Keratinocyte (primary cell): ENCODE results near the gene SPG11. TPM values are rescaled to one million over a fixed set of nuclear protein-coding genes. Genes with fewer than 3 reads are reported as not detected.

Experiments
- DNase-seq: peaks from one replicate; pipeline ENCODE4 v3.0.0-alpha.2; 2011; ENCODE audit warnings: low read depth, missing footprints, low spot score
- FAIRE-seq: peaks from 2 replicates; lab custom pipeline; 2011; peaks lifted over from hg19 to GRCh38; lab: Jason Lieb, UNC
- H2AFZ ChIP-seq: 2 replicates; pipeline ENCODE4 v1.6.0; 2012; ENCODE audit warnings: low read length, control low read depth, inconsistent platforms; ENCODE audit not compliant: control insufficient read depth
- H3K27ac ChIP-seq: 2 replicates; pipeline ENCODE4 v1.5.1; 2011; ENCODE audit warnings: low read length; ENCODE audit not compliant: control insufficient read depth, insufficient read depth
- H3K27me3 ChIP-seq: 3 replicates; pipeline ENCODE4 v1.6.0; 2011; ENCODE audit warnings: low read length; ENCODE audit not compliant: control insufficient read depth, insufficient read depth; ENCODE audit errors: extremely low read depth
- H3K36me3 ChIP-seq, 2 experiments: 2 replicates in 1 of 2; 3 replicates in 1 of 2; pipeline ENCODE4 v1.5.1; 2011; ENCODE audit warnings: low read length in 2 of 2, mild to moderate bottlenecking in 1 of 2; ENCODE audit not compliant: control insufficient read depth in 2 of 2, insufficient read depth in 2 of 2; ENCODE audit errors: extremely low read depth in 1 of 2
- H3K4me1 ChIP-seq: 3 replicates; pipeline ENCODE4 v1.5.1; 2011; ENCODE audit warnings: low read length; ENCODE audit not compliant: control insufficient read depth, insufficient read depth; ENCODE audit errors: extremely low read depth
- H3K4me2 ChIP-seq: 3 replicates; pipeline ENCODE4 v1.6.0; 2011; ENCODE audit warnings: low read depth, low read length; ENCODE audit not compliant: control insufficient read depth, insufficient read depth; ENCODE audit errors: extremely low read depth
- H3K4me3 ChIP-seq, 3 experiments: fragments of 200-600 bp in 1 of 3; sonication (generic) in 1 of 3; 2 replicates in 2 of 3; 3 replicates in 1 of 3; pipeline ENCODE4 v1.5.1; 2011 to 2016; ENCODE audit warnings: low read length in 3 of 3, mild to moderate bottlenecking in 3 of 3, control low read depth in 2 of 3, inconsistent platforms in 1 of 3, low read depth in 1 of 3, mixed read lengths in 1 of 3, mixed run types in 1 of 3, moderate library complexity in 1 of 3; ENCODE audit not compliant: control insufficient read depth in 2 of 3, insufficient read depth in 2 of 3; ENCODE audit errors: extremely low read depth in 1 of 3
- H3K79me2 ChIP-seq: 2 replicates; pipeline ENCODE4 v1.6.0; 2012; ENCODE audit warnings: low read length; ENCODE audit not compliant: control insufficient read depth, insufficient read depth
- H3K9ac ChIP-seq: 3 replicates; pipeline ENCODE4 v1.6.0; 2011; ENCODE audit warnings: low read length; ENCODE audit not compliant: control insufficient read depth, insufficient read depth; ENCODE audit errors: extremely low read depth
- H3K9me1 ChIP-seq: 3 replicates; pipeline ENCODE4 v1.6.0; 2011; ENCODE audit warnings: low read length; ENCODE audit not compliant: control insufficient read depth, insufficient read depth; ENCODE audit errors: extremely low read depth
- H3K9me3 ChIP-seq: 2 replicates; pipeline ENCODE4 v1.5.1; 2012; ENCODE audit warnings: low read depth, low read length; ENCODE audit not compliant: control insufficient read depth
- H4K20me1 ChIP-seq: 3 replicates; pipeline ENCODE4 v1.6.0; 2011; ENCODE audit warnings: low read length; ENCODE audit not compliant: control insufficient read depth, insufficient read depth; ENCODE audit errors: extremely low read depth
- EZH2 ChIP-seq: IDR thresholded peaks from one replicate; pipeline ENCODE4 v1.6.1; 2012; ENCODE audit warnings: inconsistent platforms, mild to moderate bottlenecking, low read length, moderate library complexity
- dilution Hi-C: fragments of 300-500 bp; cut with MboI; formaldehyde crosslinking; loops from one replicate; pipeline ENCODE4 v1.7.0; 2020; ENCODE audit warnings: low sequenced_read_pairs; ENCODE audit not compliant: extremely low pct_ligation_motif_present
- polyA plus RNA-seq, 5 experiments: library from polyadenylated mRNA; depleted of rRNA in 3 of 5; stranded (reverse) in 3 of 5; stranded (forward) in 1 of 5; unstranded in 1 of 5; fragments of >200 nt; gene quantifications; 1 replicate in 1 of 5; 2 replicates in 3 of 5; 3 replicates in 1 of 5; pipeline versions ENCODE4 v1.2.1 to v1.2.3, GENCODE V29; 2011 to 2012; ENCODE audit warnings: missing spikeins in 2 of 5, low read depth in 1 of 5, low replicate concordance in 1 of 5
- TF ChIP-seq, protein P1 (sequence below), 3 experiments: IDR thresholded peaks in 1 of 3; conservative IDR thresholded peaks in 1 of 3; optimal IDR thresholded peaks in 1 of 3; 2 replicates in 2 of 3; 3 replicates in 1 of 3; pipeline versions ENCODE3 to v1.5.1; 2011; ENCODE audit warnings: low read length in 3 of 3, mild to moderate bottlenecking in 3 of 3, moderate library complexity in 2 of 3, control low read depth in 1 of 3, inconsistent platforms in 1 of 3; ENCODE audit not compliant: insufficient read depth in 2 of 3; ENCODE audit errors: extremely low read depth in 1 of 3

SPG11 gene
- polyA plus RNA-seq, 1 donor (not counting 4 experiments of a cell fraction or from before 2014, with no cell fraction given), result 41.5 TPM

DNA sequence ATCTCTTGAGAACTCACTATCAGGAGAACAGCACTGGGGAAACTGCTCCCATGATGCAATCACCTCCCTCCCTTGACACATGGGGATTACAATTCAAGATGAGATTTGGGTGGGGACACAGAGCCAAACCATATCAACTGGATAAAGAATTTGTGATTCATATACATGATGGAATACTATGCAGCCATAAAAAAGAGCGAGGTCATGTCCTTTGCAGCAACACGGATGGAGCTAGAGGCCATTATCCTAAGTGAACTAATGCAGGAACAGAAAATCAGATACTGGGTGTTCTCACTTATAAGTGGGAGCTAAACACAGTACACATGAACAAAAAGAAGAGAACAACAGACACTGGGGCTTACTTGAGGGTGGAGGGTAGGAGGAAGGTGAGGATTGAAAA is 17.0 kb downstream of the SPG11 start:
- no peaks in the 10 kb centered on the region for H3K27me3 ChIP-seq
- no peak overlapping the region for H3K27ac ChIP-seq
- H3K4me3 ChIP-seq, result no peak overlapping the region
- no peak overlapping the region for H3K9ac ChIP-seq
- no peak for TF ChIP-seq EZH2
- TF ChIP-seq, protein P1, sequence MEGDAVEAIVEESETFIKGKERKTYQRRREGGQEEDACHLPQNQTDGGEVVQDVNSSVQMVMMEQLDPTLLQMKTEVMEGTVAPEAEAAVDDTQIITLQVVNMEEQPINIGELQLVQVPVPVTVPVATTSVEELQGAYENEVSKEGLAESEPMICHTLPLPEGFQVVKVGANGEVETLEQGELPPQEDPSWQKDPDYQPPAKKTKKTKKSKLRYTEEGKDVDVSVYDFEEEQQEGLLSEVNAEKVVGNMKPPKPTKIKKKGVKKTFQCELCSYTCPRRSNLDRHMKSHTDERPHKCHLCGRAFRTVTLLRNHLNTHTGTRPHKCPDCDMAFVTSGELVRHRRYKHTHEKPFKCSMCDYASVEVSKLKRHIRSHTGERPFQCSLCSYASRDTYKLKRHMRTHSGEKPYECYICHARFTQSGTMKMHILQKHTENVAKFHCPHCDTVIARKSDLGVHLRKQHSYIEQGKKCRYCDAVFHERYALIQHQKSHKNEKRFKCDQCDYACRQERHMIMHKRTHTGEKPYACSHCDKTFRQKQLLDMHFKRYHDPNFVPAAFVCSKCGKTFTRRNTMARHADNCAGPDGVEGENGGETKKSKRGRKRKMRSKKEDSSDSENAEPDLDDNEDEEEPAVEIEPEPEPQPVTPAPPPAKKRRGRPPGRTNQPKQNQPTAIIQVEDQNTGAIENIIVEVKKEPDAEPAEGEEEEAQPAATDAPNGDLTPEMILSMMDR (optimal IDR thresholded peaks at IDR 0.05 in 1 of 3, IDR thresholded peaks at IDR 0.05 in 1 of 3, conservative IDR thresholded peaks at IDR 0.05 in 1 of 3; ENCODE audit: extremely low read depth in 1 of 3, insufficient read depth in 2 of 3, low read length in 3 of 3), result no peak
- H3K9me1 ChIP-seq, result no peaks in the 10 kb centered on the region
- no peak for DNase-seq
- no peaks in the 10 kb centered on the region for H4K20me1 ChIP-seq
- no peak for FAIRE-seq
- dilution Hi-C loops, result no loop called here
- H2AFZ ChIP-seq, result no peak overlapping the region
- H3K79me2 ChIP-seq, result peaks cover 24% of the 10 kb centered on the region
- H3K4me1 ChIP-seq, result peaks cover 4% of the 10 kb centered on the region
- no peak overlapping the region for H3K4me2 ChIP-seq
- peaks cover 2% of the 10 kb centered on the region for H3K9me3 ChIP-seq
- peaks cover 7 to 9% of the 10 kb centered on the region in 2 experiments for H3K36me3 ChIP-seq

DNA sequence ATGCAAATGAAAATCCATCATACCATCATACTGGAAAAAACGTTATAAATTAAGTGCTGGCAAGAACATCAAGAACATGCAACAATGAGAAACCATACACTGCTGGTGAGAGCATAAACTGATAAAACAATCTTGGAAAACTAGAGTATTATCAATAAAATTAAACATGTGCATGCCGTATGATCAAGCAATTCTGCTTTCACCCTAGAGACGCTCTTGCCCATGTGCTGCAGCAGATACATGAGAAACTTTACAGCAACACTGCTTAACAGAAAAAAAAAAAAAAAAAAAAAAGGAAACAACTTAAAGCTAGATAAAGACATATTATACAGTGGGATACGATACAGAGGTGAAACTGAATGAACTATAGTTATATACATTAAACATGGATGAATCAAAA is 21.8 kb downstream of the SPG11 start:
- H3K9me1 ChIP-seq, result no peaks in the 10 kb centered on the region
- H2AFZ ChIP-seq, result no peak overlapping the region
- no peak overlapping the region for H3K4me2 ChIP-seq
- peaks cover 23% of the 10 kb centered on the region for H3K79me2 ChIP-seq
- H3K4me3 ChIP-seq, result no peak overlapping the region
- H3K27ac ChIP-seq, result no peak overlapping the region
- peaks cover 0 to 3% of the 10 kb centered on the region in 2 experiments for H3K36me3 ChIP-seq
- peaks cover 4% of the 10 kb centered on the region for H3K4me1 ChIP-seq
- peaks cover 2% of the 10 kb centered on the region for H3K9me3 ChIP-seq
- no peaks in the 10 kb centered on the region for H3K27me3 ChIP-seq
- DNase-seq (no peak), FAIRE-seq (no peak)
- TF ChIP-seq, protein P1 (optimal IDR thresholded peaks at IDR 0.05 in 1 of 3, IDR thresholded peaks at IDR 0.05 in 1 of 3, conservative IDR thresholded peaks at IDR 0.05 in 1 of 3; ENCODE audit: extremely low read depth in 1 of 3, insufficient read depth in 2 of 3, low read length in 3 of 3), result no peak
- no peak for TF ChIP-seq EZH2
- H4K20me1 ChIP-seq, result no peaks in the 10 kb centered on the region
- dilution Hi-C loops, result no loop called here
- H3K9ac ChIP-seq, result no peak overlapping the region
